GM12878 (cell line): ENCODE measurements around the gene KCNK5.

Source experiments
- CHD2 ChIP-seq: IDR thresholded peaks from 2 replicates; pipeline ENCODE4 v1.6.1; 2011; ENCODE audit warnings: low read depth, low read length, improper control_type of control experiment, borderline replicate concordance
- EP300 ChIP-seq, 2 experiments: fragments of 150-350 bp in 1 of 2; IDR thresholded peaks; 2 replicates each; pipeline ENCODE4 v1.6.1; 2011 to 2012; ENCODE audit warnings: low read depth in 2 of 2, low read length in 2 of 2, borderline replicate concordance in 1 of 2, improper control_type of control experiment in 1 of 2, inconsistent platforms in 1 of 2; ENCODE audit not compliant: control insufficient read depth in 1 of 2
- FOXM1 ChIP-seq: IDR thresholded peaks from 2 replicates; pipeline ENCODE4 v1.6.1; 2012; ENCODE audit warnings: low read depth, mild to moderate bottlenecking, inconsistent platforms, low read length, moderate library complexity
- TF ChIP-seq, protein P1 (sequence below), 3 experiments: IDR thresholded peaks in 2 of 3; conservative IDR thresholded peaks in 1 of 3; 2 replicates each; pipeline ENCODE4 v1.5.1; 2011; ENCODE audit warnings: low read depth in 3 of 3, low read length in 3 of 3, mild to moderate bottlenecking in 3 of 3, control low read depth in 2 of 3, moderate library complexity in 2 of 3, inconsistent platforms in 1 of 3, mixed read lengths in 1 of 3; ENCODE audit not compliant: control insufficient read depth in 2 of 3, insufficient read depth in 1 of 3; ENCODE audit errors: extremely low read depth in 1 of 3

DNA sequence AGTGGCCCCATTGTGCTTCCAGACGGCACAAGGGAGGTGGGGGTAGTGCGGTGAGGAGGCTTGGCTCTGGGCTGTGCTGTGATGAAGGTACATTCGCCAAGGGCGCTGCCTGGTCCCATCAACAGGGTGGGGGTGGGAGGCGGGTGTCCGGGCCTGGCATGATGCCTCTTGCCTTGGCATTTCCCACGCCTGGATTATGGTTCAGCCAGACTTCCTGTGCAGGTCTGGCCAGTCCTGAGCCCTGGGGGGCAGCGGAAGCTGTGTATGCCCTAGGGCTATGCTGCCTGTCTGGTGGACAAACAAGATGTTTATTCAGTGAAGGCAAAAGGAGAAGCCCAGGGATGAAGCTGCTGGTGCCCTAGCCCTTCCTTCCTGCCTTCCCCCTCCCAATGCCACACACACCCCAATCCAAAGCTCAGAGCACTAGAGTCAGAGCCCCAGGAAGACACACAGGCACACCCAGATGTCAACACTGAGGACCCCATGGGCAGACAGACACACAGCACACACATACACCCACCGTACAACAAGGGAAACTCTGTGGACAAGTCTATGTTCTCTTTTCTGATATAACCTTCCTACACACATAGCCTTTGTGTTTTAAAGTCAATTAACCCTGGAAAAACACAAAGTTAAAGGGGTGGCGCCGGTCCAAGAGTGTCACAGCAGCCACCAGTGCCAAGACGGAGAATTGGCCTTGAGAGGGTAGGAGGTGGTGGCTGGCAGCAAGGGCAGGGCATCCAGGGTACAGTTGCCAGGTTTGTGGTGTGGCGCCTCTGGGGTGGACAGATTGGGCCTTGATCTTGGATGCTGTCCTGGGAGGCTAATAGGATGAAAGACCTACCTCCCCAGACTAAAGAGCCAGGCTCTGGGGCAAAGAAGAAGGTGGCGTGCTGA, 59.6 kb downstream of the KCNK5 start:
- no peak for TF ChIP-seq FOXM1
- TF ChIP-seq EP300 (IDR thresholded peaks at IDR 0.05; ENCODE audit: borderline replicate concordance in 1 of 2, control insufficient read depth in 1 of 2, low read depth in 2 of 2, low read length in 2 of 2) = no peak
- TF ChIP-seq, protein P1, sequence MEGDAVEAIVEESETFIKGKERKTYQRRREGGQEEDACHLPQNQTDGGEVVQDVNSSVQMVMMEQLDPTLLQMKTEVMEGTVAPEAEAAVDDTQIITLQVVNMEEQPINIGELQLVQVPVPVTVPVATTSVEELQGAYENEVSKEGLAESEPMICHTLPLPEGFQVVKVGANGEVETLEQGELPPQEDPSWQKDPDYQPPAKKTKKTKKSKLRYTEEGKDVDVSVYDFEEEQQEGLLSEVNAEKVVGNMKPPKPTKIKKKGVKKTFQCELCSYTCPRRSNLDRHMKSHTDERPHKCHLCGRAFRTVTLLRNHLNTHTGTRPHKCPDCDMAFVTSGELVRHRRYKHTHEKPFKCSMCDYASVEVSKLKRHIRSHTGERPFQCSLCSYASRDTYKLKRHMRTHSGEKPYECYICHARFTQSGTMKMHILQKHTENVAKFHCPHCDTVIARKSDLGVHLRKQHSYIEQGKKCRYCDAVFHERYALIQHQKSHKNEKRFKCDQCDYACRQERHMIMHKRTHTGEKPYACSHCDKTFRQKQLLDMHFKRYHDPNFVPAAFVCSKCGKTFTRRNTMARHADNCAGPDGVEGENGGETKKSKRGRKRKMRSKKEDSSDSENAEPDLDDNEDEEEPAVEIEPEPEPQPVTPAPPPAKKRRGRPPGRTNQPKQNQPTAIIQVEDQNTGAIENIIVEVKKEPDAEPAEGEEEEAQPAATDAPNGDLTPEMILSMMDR (IDR thresholded peaks at IDR 0.05 in 2 of 3, conservative IDR thresholded peaks at IDR 0.05 in 1 of 3; ENCODE audit: control insufficient read depth in 2 of 3, extremely low read depth in 1 of 3, insufficient read depth in 1 of 3, low read depth in 3 of 3, low read length in 3 of 3) = no peak
- no peak for TF ChIP-seq CHD2
